Heart left ventricle (tissue), 13 donors: ENCODE results near the gene PRKAG2.

Experiments
- POLR2A ChIP-seq, 2 donors: fragments of 450-650 bp; IDR thresholded peaks; one replicate each; pipeline ENCODE4 v1.6.1; 2017; ENCODE audit warnings: antibody characterized with exemption in 2 of 2, mild to moderate bottlenecking in 2 of 2, moderate library complexity in 2 of 2
- TF ChIP-seq, protein P1 (sequence below), 12 donors: fragments of 200-600 bp; sonication (generic) in 4 of 12; IDR thresholded peaks; one replicate each; pipeline versions ENCODE4 v1.5.0 to v1.8.0; 2018 to 2022; ENCODE audit warnings: antibody characterized with exemption in 12 of 12, mild to moderate bottlenecking in 5 of 12
- donor health status: ischemic (EF 13 %, LVEDD 7.1; RV severe dilation, severe dysfunction).
- donor health status: DM: no; HTN: yes; CAD: no.
- donor health status: DM: no; HTN: no; CAD: no.
- donor health status: ischemic (EF 25% LVEDD 6.9; RV normal size, moderate dysfunction).
- donor health status: ischemic (EF 25% LVEDD 5.7; RV mildly dilated, moderate dysfunction).
- donor health status: ischemic (EF 35%, LVEDD 5.7; RV mildly dilated, moderate dysfunction).
- donor health status: nonischemic (EF 11% LVEDD 7.7; RV severe dilation, severe dysfunction).
- donor health status: DM: yes; HTN: yes; CAD: no.
- donor health status: PGD.
- donor health status: ischemic (EF 29% LVEDD 5.4; RV normal size, mild dysfunction).
- donor health status: nonischemic (EF 23%, LVEDD 6.1; RV moderate dilation, normal function).

DNA sequence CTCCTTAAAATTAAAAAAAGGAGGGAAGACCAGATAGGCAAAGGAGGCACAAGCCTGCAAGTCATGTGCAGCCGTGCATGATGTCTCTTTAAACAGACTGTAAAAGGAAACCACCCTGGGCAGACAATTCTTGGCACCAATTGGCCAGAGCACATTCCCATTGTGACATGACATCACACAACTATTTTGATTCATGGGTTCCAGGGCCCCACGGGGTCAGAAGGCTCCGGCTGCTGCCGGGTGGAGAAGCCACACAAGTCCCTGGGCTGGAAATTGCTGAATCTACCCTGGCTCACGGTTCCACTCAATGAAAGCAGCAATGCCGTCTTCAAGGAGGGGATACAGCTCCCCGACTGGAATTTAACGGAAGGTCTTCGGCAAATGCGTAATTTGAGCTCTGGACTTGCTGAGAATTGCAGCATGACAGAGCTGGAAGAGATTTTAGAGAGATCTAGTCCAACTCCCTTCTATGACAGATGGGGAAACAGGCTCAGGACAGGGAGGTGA lies 140.5 kb downstream of the PRKAG2 start:
- TF ChIP-seq, protein P1, sequence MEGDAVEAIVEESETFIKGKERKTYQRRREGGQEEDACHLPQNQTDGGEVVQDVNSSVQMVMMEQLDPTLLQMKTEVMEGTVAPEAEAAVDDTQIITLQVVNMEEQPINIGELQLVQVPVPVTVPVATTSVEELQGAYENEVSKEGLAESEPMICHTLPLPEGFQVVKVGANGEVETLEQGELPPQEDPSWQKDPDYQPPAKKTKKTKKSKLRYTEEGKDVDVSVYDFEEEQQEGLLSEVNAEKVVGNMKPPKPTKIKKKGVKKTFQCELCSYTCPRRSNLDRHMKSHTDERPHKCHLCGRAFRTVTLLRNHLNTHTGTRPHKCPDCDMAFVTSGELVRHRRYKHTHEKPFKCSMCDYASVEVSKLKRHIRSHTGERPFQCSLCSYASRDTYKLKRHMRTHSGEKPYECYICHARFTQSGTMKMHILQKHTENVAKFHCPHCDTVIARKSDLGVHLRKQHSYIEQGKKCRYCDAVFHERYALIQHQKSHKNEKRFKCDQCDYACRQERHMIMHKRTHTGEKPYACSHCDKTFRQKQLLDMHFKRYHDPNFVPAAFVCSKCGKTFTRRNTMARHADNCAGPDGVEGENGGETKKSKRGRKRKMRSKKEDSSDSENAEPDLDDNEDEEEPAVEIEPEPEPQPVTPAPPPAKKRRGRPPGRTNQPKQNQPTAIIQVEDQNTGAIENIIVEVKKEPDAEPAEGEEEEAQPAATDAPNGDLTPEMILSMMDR (IDR thresholded peaks at IDR 0.05) = peak in 3 of 12 donors; percentile 19 to 30 (median 21)
- TF ChIP-seq POLR2A (IDR thresholded peaks at IDR 0.05) = peak in 1 of 2 donors; percentile 31
